Naive thymus-derived CD8-positive, alpha-beta T cell (primary cell): ENCODE measurements around the gene NPAS3. TPM values are rescaled to one million over a fixed set of nuclear protein-coding genes. Genes with fewer than 3 reads are reported as not detected.

Source experiments
- ATAC-seq, 2 donors: fragments of 150-1000 bp; cut with Tn5 transposase in 1 of 2; sonication (Bioruptor Pico), chemical (Tn5 transposase) in 1 of 2; 1 replicate in 1 of 2; 2 replicates in 1 of 2; pipeline ENCODE4 v1.10.0; 2021; ENCODE audit warnings: mild to moderate bottlenecking in 2 of 2, moderate library complexity in 2 of 2
- POLR2A ChIA-PET: fragments of 350-600 bp; sonication (Branson Sonifier 250); formaldehyde crosslinking; loops from one replicate; lab custom pipeline; 2021; ENCODE audit warnings: antibody characterized with exemption; lab: Charles Lee
- DNase-seq, 10 donors: peaks; one replicate each; pipeline versions ENCODE4 v3.0.0 to v3.0.0-alpha.2; 2020 to 2022
- H3K27ac Mint-ChIP-seq, 10 donors: one replicate each; pipeline ENCODE4 v1.8.0; 2020 to 2022; ENCODE audit warnings: mild to moderate bottlenecking in 10 of 10, mixed read lengths in 10 of 10, moderate library complexity in 4 of 10, inconsistent platforms in 1 of 10
- H3K27me3 Mint-ChIP-seq, 5 donors: one replicate each; pipeline ENCODE4 v1.8.0; 2021 to 2022; ENCODE audit warnings: mixed read lengths in 5 of 5
- H3K36me3 Mint-ChIP-seq, 3 donors: one replicate each; pipeline ENCODE4 v1.8.0; 2020 to 2022; ENCODE audit warnings: mixed read lengths in 3 of 3, mild to moderate bottlenecking in 2 of 3, inconsistent platforms in 1 of 3
- H3K4me1 Mint-ChIP-seq, 4 donors: one replicate each; pipeline ENCODE4 v1.8.0; 2021 to 2022; ENCODE audit warnings: mixed read lengths in 4 of 4
- H3K4me3 Mint-ChIP-seq, 10 donors: one replicate each; pipeline ENCODE4 v1.8.0; 2020 to 2022; ENCODE audit warnings: mild to moderate bottlenecking in 10 of 10, mixed read lengths in 10 of 10, moderate library complexity in 6 of 10, inconsistent platforms in 1 of 10
- H3K9me3 Mint-ChIP-seq, 9 donors: one replicate each; pipeline ENCODE4 v1.8.0; 2020 to 2022; ENCODE audit warnings: mixed read lengths in 9 of 9, mild to moderate bottlenecking in 3 of 9, inconsistent platforms in 1 of 9, moderate library complexity in 1 of 9
- polyA plus RNA-seq, 3 donors: library from polyadenylated mRNA; unstranded; fragments of 300-500 nt; fragmentation: Illumina TruSeq; gene quantifications; one replicate each; pipeline ENCODE4 v1.2.3, GENCODE V29; 2021
- total RNA-seq, 8 experiments: library from RNA in 2 of 8; stranded (reverse) in 2 of 8; gene quantifications; one replicate each; pipeline ENCODE4 v1.2.3 and lab custom pipeline; 2021 to 2026

Gene NPAS3
- total and polyA plus RNA-seq, 5 experiments from 2014 or later: not detected

GRCh38 chr14:33736299-33736825, 797.7 kb downstream of the NPAS3 start:
- peaks cover 0 to 18% (median 0%) of the 10 kb centered on the region in 5 donors for H3K27me3 Mint-ChIP-seq
- POLR2A ChIA-PET: no interaction called here
- DNase-seq: no peak
- no peak overlapping the region for H3K27ac Mint-ChIP-seq
- no peak overlapping the region for H3K4me3 Mint-ChIP-seq
- H3K9me3 Mint-ChIP-seq: no peaks in the 10 kb centered on the region
- ATAC-seq: no peak
- no peaks in the 10 kb centered on the region for H3K4me1 Mint-ChIP-seq
- H3K36me3 Mint-ChIP-seq: no peaks in the 10 kb centered on the region

GRCh38 chr14:33736979-33737378, 798.3 kb downstream of the NPAS3 start:
- no peak for ATAC-seq
- no peaks in the 10 kb centered on the region for H3K36me3 Mint-ChIP-seq
- no peaks in the 10 kb centered on the region for H3K4me1 Mint-ChIP-seq
- DNase-seq: no peak
- POLR2A ChIA-PET: no interaction called here
- H3K9me3 Mint-ChIP-seq: no peaks in the 10 kb centered on the region
- H3K4me3 Mint-ChIP-seq: no peak overlapping the region
- no peak overlapping the region for H3K27ac Mint-ChIP-seq
- H3K27me3 Mint-ChIP-seq: peaks cover 0 to 18% (median 0%) of the 10 kb centered on the region in 5 donors

- Mint-ChIP-seq H3K27ac (no peak overlapping the region), H3K36me3 (no peaks in the 10 kb centered on the region), H3K27me3 (peaks cover 0 to 15% (median 0%) of the 10 kb centered on the region in 5 donors), H3K4me1 (no peaks in the 10 kb centered on the region), H3K4me3 (no peak overlapping the region), H3K9me3 (no peaks in the 10 kb centered on the region)
- DNase-seq (no peak), ATAC-seq (no peak)
- POLR2A ChIA-PET: no interaction called here
These were observed 798.8 kb downstream of the NPAS3 start for GRCh38 chr14:33737446-33737845.

GRCh38 chr14:33738029-33738428, 799.4 kb downstream of the NPAS3 start:
- Mint-ChIP-seq H3K27me3 (peaks cover 0 to 15% (median 0%) of the 10 kb centered on the region in 5 donors), H3K4me1 (no peaks in the 10 kb centered on the region), H3K9me3 (peaks cover 0 to 1% (median 0%) of the 10 kb centered on the region in 9 donors), H3K4me3 (no peak overlapping the region), H3K27ac (no peak overlapping the region), H3K36me3 (no peaks in the 10 kb centered on the region)
- no peak for DNase-seq
- ATAC-seq: no peak
- POLR2A ChIA-PET: no interaction called here

- Mint-ChIP-seq H3K36me3 (no peaks in the 10 kb centered on the region), H3K4me1 (no peaks in the 10 kb centered on the region), H3K9me3 (peaks cover 0 to 3% (median 0%) of the 10 kb centered on the region in 9 donors), H3K27me3 (peaks cover 0 to 15% (median 0%) of the 10 kb centered on the region in 5 donors), H3K27ac (no peak overlapping the region), H3K4me3 (no peak overlapping the region)
- POLR2A ChIA-PET: no interaction called here
- DNase-seq (no peak), ATAC-seq (no peak)
These were observed 799.8 kb downstream of the NPAS3 start for GRCh38 chr14:33738491-33738890.

- Mint-ChIP-seq H3K4me3 (no peak overlapping the region), H3K9me3 (peaks cover 0 to 6% (median 0%) of the 10 kb centered on the region in 9 donors), H3K36me3 (no peaks in the 10 kb centered on the region), H3K4me1 (no peaks in the 10 kb centered on the region), H3K27me3 (peaks cover 0 to 18% (median 0%) of the 10 kb centered on the region in 5 donors), H3K27ac (no peak overlapping the region)
- DNase-seq (no peak), ATAC-seq (no peak)
- POLR2A ChIA-PET: no interaction called here
These were observed 801.9 kb downstream of the NPAS3 start for GRCh38 chr14:33740531-33740930.

- no peak for DNase-seq
These were observed 803.5 kb downstream of the NPAS3 start for GRCh38 chr14:33742166-33742565.

GRCh38 chr14:33745163-33745562, 806.5 kb downstream of the NPAS3 start:
- H3K4me3 Mint-ChIP-seq: no peak overlapping the region
- no peak for DNase-seq
- POLR2A ChIA-PET: no interaction called here
- peaks cover 3 to 10% (median 7%) of the 10 kb centered on the region in 5 donors for H3K27me3 Mint-ChIP-seq
- H3K4me1 Mint-ChIP-seq: no peaks in the 10 kb centered on the region
- peaks cover 0 to 9% (median 2%) of the 10 kb centered on the region in 9 donors for H3K9me3 Mint-ChIP-seq
- ATAC-seq: no peak
- no peak overlapping the region for H3K27ac Mint-ChIP-seq
- H3K36me3 Mint-ChIP-seq: peaks cover 0 to 4% (median 0%) of the 10 kb centered on the region in 3 donors

More at GRCh38 chr14:33742166-33742565, 803.5 kb downstream of the NPAS3 start:
- H3K36me3 Mint-ChIP-seq: no peaks in the 10 kb centered on the region
- H3K4me3 Mint-ChIP-seq: no peak overlapping the region
- H3K9me3 Mint-ChIP-seq: peaks cover 0 to 6% (median 0%) of the 10 kb centered on the region in 9 donors
- no peak for ATAC-seq
- no peaks in the 10 kb centered on the region for H3K4me1 Mint-ChIP-seq
- POLR2A ChIA-PET: no interaction called here
- no peak overlapping the region for H3K27ac Mint-ChIP-seq
- peaks cover 0 to 14% (median 0%) of the 10 kb centered on the region in 5 donors for H3K27me3 Mint-ChIP-seq

GRCh38 chr14:33747749-33748148, 809.1 kb downstream of the NPAS3 start:
- Mint-ChIP-seq H3K36me3 (peaks cover 0 to 4% (median 0%) of the 10 kb centered on the region in 3 donors), H3K27me3 (peaks cover 6 to 15% (median 10%) of the 10 kb centered on the region in 5 donors), H3K27ac (no peak overlapping the region), H3K4me1 (no peaks in the 10 kb centered on the region), H3K9me3 (peaks cover 0 to 13% (median 2%) of the 10 kb centered on the region in 9 donors), H3K4me3 (no peak overlapping the region)
- POLR2A ChIA-PET: no interaction called here
- ATAC-seq (no peak), DNase-seq (no peak)

- POLR2A ChIA-PET: no interaction called here
- no peak for ATAC-seq
- Mint-ChIP-seq H3K4me1 (no peaks in the 10 kb centered on the region), H3K9me3 (peaks cover 0 to 8% (median 0%) of the 10 kb centered on the region in 9 donors), H3K4me3 (no peak overlapping the region), H3K36me3 (no peaks in the 10 kb centered on the region), H3K27me3 (peaks cover 7 to 30% (median 13%) of the 10 kb centered on the region in 5 donors), H3K27ac (no peak overlapping the region)
- DNase-seq: no peak
These were observed 815.6 kb downstream of the NPAS3 start for GRCh38 chr14:33754261-33754660.

GRCh38 chr14:33755358-33755757, 816.7 kb downstream of the NPAS3 start:
- H3K36me3 Mint-ChIP-seq: no peaks in the 10 kb centered on the region
- no peak overlapping the region for H3K4me3 Mint-ChIP-seq
- POLR2A ChIA-PET: no interaction called here
- no peak overlapping the region for H3K27ac Mint-ChIP-seq
- peaks cover 0 to 8% (median 0%) of the 10 kb centered on the region in 9 donors for H3K9me3 Mint-ChIP-seq
- H3K27me3 Mint-ChIP-seq: peaks cover 5 to 36% (median 13%) of the 10 kb centered on the region in 5 donors
- ATAC-seq (no peak), DNase-seq (no peak)
- peaks cover 0 to 1% (median 0%) of the 10 kb centered on the region in 4 donors for H3K4me1 Mint-ChIP-seq

- no peak for DNase-seq
- ATAC-seq: no peak
- Mint-ChIP-seq H3K4me3 (no peak overlapping the region), H3K4me1 (peaks cover 0 to 1% (median 0%) of the 10 kb centered on the region in 4 donors), H3K27ac (no peak overlapping the region), H3K9me3 (peaks cover 0 to 4% (median 0%) of the 10 kb centered on the region in 9 donors), H3K27me3 (peaks cover 2 to 31% (median 9%) of the 10 kb centered on the region in 5 donors), H3K36me3 (no peaks in the 10 kb centered on the region)
- POLR2A ChIA-PET: no interaction called here
These were observed 818.2 kb downstream of the NPAS3 start for GRCh38 chr14:33756833-33757232.

- DNase-seq: no peak
- Mint-ChIP-seq H3K27me3 (peaks cover 2 to 37% (median 6%) of the 10 kb centered on the region in 5 donors), H3K4me1 (peaks cover 0 to 1% (median 0%) of the 10 kb centered on the region in 4 donors), H3K4me3 (no peak overlapping the region), H3K27ac (no peak overlapping the region), H3K9me3 (peaks cover 0 to 4% (median 0%) of the 10 kb centered on the region in 9 donors), H3K36me3 (no peaks in the 10 kb centered on the region)
- ATAC-seq: no peak
- POLR2A ChIA-PET: no interaction called here
These were observed 819.9 kb downstream of the NPAS3 start for GRCh38 chr14:33758547-33758946.
